NCI-H526 treated with DMSO at 0.1 percent for 48 hours (cell line): ENCODE measurements around the gene GPC3.

Source experiments
- DNase-seq: peaks from one replicate; lab custom pipeline; 2025; lab: John Stamatoyannopoulos, UW

GPC3 gene

DNA sequence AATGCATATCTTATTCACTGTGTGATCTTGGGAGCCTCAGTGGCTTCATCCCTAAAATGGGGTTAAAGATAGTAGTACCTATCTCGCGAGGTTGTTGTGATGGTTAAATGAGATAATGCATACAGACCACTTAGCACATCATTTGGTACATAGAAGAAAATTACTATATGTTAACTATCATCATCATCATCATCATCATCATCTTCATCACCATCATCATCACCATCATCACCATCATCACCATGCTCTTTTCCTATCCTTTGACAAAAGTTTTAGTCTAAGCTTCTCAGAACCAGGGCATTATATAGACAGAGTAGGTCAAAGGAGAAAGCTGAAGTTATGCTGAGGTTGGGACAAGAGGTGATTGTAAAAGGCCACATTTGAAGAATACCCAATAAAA, 145.0 kb downstream of the GPC3 start:
- no peak for DNase-seq

DNA sequence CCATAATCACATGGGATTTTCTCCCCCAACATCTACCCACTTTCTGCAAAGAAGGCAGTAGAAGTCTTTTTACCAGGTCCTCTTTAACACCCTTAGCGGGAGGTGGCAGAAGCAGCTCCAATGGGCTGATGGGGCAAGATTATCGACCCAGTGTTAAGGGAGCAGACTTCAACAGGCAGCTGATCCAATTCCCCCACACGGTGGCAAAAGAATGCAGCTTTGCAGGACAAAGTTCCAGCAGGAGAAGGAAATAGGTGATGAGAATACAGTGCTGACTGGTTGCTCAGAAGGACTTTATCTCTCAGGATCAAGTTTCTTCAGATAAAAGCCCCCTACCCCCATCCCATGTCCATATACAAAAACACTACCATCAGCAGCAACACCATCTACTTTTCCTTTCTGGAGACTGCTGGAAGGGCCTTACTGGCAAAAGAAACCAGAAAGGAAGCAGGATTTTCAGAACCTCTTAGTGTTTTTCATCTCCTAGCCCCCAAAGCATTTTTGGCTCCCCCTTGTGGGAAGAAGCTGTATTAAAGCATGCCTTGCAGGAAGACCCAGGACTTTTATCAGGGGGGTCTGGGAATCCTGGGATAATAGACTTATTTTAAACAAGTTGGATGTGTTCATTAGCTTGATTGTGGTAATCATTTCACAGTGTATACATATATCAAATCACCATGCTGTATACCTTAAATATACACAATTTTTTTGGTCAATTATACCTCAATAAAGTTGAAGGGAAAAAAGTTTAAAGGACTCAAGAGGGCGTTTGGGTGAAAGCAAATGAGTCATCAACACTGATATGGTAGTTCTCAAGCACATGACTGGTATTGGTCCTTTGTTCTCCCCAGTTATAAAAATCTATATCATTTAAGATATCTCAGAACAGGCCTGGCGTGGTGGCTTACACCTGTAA, 146.4 kb downstream of the GPC3 start:
- DNase-seq, result no peak

DNA sequence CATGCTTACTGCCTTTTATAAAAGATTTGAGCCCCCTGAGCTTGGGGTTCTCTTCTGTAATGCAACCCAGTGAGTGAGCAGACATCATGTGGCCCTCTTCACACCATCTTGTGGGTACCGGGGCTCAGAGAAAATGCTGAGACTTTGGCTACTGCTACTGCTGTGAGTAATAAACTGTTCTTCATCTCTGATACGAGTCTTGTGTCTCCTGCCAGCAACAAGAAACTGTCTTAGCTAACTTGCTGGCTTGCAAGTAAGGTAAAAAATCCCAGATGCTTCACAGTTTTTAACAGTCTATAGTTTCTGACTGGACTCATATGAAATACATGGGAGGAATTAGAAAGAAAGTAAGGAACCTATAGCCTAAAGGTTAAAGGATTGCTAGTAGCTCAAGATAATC, 148.3 kb downstream of the GPC3 start:
- DNase-seq, result no peak

DNA sequence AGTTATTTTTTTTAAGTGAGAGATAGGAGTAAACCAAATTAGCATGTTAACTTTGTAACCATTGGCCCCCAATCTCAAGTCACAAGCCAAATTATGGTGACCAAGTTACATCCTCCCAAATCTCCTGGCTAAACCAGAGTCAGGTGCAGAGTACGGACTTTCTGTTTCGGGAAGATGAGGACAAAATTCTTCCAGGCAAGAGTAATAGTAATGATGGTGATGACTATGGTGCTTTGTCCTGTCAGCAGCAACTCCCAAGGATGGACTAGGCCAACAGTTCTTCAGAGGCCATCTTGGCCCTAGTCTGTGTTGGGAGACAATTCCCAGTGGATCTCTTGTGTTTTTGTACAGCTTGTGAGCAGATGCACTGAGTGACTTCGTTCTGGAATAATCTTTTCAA, 148.8 kb downstream of the GPC3 start:
- DNase-seq, result no peak

DNA sequence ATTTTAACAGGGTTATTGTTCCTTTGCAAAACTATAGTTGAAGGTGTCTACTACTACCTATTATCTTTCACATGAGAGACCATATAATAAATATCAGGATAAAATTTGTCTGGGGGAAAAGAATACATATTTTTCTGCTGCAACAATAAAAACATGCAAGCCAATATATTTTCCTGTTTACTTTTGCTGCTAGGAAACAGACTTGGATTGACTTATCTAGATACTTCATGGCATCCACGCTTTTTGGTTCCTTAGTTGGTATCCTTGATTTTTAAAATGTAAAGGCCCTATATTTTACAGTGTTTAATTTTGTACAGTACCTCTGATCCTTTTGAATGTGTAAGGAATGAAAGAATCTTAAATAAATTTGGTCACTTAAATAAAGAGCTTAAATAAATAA, 150.6 kb downstream of the GPC3 start:
- DNase-seq, result no peak

DNA sequence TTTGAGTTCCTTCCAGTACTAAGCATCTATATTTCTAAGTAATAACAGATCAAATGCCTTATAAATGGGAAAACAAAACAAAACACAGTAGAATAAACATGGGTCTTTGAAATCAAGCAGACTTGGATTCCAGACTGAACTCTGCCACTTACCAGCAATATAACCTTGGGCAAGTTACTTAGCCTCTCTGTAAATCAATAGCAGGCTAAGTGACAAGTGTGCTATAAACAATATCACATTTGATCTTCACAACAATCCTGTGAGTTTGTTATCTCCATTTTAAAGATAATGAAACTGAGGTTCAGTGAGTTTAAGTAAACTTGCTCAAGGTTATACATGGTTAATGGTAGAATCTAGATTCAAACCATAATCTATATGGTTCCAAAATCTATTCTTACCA, 165.8 kb downstream of the GPC3 start:
- no peak for DNase-seq

DNA sequence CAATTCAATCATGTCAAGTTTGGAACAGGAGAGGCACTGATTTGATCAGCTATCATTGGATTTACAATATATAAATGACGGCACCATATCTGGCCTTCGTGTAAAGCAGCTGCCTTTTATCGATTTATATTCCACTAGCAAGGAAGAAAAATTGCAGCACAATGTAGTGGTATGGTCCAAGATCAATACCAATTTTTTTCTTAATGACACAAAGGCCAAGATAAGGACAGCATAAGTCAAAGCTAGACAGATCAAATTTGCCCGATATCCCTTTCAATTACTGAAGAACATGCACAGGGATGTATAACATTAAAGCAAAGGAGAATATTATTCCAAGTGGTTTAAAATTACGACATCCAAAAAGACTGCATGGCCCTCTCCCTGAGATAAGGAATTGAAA, 167.4 kb downstream of the GPC3 start:
- DNase-seq, result no peak

DNA sequence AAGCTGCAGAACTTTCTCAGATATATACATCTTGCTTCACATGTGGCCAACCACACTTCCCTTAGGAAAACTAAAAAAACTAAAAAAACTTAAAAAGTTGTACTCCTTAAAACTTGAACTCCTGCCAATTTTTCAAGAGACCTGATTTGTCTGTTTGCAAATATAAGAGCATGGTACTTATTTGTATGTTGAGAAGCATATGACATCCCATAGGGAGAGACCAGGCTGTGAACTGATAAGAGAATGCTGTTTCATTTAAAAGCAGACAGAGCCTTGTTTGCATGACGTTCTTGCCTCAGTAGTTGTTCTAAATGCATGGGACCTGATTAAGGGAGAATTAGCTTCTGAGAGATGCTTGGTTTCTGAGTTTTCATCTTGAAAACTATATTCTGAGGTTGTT, 169.9 kb downstream of the GPC3 start:
- no peak for DNase-seq

DNA sequence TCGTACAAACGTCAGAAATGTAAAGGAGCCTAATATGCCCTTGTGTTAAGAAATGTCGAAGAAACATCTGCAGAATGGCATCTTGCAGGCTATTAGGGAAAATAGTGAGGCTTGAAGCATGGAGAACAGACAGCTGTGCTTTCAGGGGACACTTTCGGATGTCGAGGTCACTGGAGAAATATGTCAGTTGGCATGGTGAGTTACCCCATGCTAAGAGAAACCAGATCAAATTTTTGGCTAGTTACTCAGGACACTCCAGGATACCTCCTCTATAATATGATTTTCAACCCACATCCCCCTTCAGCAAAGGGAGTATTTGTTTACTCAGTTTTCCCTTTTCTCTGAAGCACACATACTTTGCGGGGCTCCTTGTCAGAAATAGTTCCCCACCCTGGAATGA, 171.4 kb downstream of the GPC3 start:
- DNase-seq, result no peak

DNA sequence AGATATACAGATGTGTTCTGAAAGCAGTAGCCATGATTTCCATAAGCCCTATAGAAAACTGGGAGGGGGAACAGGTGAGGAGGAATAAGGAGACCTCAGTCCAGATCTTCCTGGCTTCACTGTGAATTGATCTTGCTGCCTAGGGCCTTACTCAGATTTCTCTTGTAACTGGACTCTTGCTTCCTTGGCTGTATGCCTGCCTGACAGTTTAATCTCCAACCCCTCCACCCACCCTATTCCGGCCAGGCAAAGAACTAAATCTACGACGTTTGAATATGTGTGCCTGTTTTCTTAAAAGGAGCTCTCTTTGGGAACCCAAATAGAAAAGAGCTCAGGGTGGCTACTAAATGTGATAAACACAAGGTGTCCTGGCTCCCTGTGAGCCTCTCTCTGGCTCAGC, 173.0 kb downstream of the GPC3 start:
- no peak for DNase-seq

DNA sequence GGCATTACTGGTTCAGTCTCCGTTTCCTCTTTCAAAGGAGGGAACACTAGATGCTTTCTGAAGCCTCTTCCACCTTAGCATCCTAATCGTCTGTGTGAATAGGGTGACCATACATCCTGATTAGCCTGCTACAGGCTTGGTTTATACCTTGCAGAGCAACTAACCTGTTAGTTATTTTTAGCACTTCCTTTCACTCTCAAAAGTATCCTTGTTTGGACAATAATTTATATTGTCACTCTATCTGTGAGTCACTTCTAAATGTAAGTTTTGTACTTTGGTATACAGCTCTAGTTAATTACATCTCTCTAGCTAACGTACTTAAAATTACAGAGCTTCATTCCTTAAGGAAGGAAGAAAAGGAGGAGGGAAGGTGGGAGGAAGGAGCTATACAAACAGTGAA, 174.5 kb downstream of the GPC3 start:
- DNase-seq, result no peak

DNA sequence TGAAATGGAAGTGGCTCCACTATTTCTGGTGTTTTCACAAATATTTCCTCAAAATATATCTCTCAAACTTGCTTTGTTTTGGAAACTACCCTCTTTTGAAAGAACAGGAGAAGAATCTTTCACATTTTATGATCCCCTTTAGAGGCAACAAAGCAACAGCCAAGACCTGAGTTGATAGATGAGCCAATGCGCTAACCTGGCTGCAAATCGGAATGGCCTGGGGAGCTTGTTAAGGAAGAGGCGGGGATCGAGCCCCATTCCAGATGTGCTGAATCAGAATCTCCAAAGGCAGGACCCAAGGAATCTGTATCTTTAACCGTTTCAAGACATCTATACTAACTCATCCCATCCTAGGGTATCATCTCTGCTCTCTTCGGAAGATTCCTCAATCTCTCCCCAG, 181.3 kb downstream of the GPC3 start:
- DNase-seq, result no peak

DNA sequence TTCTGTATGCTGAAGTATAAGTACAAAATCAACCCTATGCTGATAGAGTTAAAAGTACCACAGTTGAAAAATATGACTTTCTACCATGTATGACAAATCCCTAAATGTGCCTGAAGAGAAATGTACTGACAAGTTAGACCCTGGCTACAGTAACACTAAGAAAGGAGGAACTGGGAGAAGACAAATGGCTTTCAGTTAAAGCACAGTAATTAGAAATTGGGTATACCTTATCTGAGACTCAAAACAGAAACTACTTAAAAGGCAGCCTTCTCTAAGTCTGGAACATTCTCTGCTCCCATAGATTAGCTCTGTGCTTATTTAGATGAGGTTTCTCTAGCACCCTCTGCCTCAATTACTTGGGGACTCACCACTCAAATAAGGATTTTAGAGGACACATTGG, 189.1 kb downstream of the GPC3 start:
- no peak for DNase-seq

DNA sequence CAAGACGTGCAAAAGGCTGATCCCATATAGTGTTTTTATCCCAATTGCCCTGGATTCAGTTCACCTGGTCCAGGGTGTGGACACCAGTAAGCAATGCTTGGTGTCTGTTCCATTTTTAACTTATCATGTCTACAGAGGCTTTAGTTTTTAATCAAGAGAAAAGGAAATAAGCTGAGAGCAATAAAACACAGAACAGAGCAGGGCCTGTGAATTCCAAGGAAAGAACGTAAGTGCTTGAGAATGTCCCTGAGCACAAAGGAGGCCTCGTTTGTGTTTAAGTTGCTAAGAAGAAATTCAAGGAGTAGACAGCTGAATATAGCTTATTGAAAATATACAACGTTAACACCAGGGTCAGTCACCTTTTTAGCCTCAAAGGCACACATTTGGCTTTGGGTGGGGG, 191.3 kb downstream of the GPC3 start:
- no peak for DNase-seq

DNA sequence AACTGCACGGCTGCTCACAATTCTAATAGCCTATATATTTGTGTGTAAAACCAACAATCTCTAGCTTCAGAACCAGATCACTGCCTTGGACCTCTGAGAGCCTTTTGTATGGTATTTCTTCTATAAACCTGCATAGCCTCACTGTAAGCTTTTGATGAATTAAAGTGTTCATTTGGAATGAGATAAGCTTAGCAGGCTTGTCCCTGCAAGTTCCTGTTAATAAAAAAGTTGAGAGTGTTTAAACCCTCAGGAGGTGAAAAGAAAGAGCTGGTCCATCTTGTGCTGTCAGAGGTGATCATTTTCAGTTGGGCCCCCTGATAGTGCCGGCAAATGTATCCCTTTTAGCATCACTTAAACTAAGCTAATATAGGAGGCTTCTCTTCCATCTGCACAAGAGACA, 191.8 kb downstream of the GPC3 start:
- DNase-seq, result no peak

DNA sequence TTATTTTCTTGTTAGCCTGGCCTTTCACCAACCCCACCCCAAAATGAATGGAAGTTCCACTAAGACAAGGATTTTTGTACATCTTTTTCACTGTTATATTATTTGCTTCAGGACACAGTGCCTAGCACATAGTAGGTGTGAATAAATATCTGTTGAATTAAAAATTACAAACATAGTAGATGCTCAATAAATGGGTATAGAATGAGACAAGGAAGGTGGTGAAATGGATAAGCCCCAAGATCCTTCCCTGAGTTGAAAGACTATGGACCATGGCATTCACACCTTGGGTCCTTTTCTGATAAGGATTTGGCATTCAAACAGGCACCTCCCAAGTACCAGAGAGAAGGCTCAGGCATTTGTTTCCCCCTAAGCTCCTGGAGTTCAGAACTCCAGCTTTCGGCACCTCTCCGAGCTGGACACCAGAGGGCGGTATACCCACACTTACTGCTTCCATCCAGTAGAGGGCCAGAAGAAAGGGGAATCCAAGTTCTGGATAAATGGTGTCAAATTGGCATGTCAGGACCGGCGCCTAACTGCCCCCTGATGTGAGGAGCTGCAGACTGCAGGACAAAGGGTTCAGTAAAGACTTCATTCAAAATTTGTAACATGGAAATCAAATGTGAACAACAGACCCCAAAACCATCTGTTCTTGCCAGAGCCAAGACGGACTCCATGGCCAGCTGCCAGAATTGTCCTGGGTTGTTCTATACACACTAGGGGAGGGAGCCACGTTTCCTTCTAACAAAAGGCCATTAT, 193.0 kb downstream of the GPC3 start:
- DNase-seq, result peak; percentile 12

DNA sequence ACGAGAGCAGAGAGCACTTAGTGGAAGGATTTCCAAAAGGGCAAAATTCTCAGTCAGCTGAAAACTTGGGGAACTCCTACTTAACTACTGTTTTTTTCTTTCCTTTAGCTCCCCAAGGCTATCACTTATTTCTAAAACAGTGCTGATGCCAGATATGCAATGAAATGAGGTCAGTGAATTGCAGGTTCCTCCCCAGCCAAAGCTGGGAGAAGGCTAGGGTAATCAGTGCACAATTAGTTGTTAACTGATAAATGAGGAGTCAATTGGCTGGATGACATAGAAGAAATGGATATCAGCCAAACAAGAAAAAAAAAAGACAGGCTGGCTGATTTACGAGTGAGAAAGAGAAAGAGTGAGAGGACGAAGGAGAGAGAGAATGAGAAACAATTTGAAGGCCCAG, 195.6 kb downstream of the GPC3 start:
- no peak for DNase-seq

DNA sequence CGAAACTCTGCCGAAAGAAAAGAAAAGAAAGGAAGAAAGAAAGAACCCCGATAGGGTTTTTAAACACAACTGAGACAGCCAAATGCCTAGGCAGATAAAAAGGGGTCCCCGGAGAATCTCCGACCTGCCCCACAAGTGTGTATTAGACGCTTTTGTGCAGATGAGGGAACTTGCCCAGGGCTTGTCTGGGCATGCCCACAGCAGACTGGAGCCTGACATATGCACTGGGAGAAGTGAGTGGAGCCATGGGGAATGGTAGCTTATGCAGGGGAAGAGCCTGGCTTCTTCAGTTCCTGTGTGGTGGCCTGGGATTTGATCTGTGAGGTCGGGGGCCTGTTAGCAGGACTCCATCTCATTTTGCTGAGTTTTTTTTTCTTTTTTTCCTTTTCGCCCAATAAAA, 199.0 kb downstream of the GPC3 start:
- no peak for DNase-seq

DNA sequence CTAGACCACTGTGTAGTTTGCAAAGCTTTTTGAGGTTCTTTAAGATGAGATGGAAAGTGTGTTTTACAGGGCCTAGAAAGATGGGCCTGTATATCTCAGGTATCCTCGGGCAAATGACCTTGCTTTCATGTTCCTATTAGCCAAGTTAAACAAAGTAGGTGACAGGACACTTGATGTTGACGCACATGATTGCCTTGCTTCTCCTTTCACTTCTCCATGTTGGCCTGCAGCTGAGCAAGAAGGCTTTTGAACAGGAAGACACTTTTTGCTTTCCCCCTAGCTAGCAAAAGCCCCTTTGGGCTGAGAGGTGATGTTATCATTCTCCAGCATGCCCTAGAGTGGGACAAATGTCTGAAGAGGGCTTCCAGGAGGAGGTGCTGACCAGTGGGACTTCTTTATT, 202.1 kb downstream of the GPC3 start:
- DNase-seq, result no peak

DNA sequence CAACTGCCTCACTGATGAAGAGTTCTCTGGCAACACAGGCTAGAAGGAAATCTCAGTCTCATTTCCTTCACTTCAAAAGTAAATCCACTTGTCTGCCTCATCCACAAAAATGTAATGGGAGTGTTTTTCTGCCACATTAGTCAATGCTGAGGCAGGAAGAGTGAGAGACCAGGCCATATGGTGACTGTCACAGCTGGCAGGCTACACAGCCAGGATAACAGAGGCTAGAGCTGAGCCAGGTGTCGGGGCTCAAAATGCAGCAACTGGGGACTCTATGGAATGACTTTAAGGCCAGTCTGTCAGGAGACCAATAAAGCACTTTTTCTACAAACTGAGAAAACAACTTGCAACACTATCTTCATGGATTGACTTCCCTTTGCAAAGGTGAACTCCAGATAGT, 204.2 kb downstream of the GPC3 start:
- DNase-seq, result no peak

DNA sequence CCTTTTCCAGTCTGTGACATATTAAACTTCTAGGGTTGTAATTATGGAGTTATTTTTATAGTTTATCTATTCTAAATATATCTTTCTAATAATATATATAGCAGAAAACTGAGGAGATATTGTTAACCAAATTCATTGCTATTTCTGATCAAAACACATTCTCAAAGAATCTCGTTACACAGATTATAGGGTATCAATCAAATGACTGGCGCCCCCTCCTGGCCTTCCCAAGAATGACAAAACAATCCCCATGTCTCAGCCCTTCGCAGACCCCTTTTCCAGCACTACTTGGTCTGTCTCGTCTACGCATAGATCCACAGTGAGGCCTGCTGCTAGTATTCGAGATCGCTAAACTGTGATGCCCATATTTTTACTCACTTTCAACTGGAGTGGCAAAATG, 209.3 kb downstream of the GPC3 start:
- no peak for DNase-seq

DNA sequence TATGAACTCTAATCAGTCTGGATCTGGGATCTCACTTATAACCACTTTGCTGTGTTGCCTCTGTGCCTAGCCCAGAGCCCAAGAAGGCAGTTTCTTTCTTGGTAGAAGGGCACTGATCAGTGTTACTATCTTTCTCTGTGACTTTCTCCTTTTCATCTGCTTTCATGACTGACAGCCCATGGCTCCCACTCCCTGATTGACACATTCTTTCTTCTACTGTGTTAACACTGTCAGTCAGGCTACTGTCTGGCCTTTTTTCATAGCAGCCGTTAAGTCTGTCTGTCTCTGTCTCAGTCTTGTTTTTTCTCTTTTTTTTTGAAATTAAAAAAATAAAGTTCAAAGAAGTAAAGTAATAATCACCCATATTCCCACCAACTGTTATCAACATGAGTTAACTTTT, 210.6 kb downstream of the GPC3 start:
- no peak for DNase-seq

DNA sequence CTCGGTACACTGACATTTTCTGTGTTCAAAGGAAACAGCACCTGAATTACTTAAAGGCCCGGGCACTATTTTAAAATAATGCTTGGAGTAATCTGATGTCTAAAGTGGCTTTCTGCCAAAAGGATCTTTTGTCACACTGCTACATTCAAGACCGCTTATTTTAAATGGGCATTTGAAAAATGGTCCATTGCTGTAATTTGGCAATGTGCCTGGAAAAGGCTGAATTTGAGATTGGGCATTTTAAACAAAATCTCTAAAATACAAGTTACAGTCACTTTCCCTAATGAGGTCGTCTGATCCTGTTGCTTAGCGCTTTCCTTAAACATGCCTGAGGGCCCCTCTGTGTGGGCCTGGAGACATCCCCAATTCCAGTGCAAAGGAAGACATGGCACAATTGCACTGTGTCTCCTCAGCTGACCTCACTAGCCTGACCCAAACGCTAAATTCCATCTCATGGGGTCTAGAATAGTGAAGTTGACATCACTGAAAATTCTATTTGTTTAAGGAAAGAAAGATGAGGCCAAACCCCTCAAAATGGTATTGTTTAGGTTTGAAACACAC, 214.2 kb downstream of the GPC3 start:
- no peak for DNase-seq
